ENCODE measurements around the gene ABL1.
"Not testable (repeated sequence)": the region's sequence is repeated elsewhere in the genome, so short reads cannot be mapped to it uniquely, and the experiment has no call there.

ABL1 gene

DNA sequence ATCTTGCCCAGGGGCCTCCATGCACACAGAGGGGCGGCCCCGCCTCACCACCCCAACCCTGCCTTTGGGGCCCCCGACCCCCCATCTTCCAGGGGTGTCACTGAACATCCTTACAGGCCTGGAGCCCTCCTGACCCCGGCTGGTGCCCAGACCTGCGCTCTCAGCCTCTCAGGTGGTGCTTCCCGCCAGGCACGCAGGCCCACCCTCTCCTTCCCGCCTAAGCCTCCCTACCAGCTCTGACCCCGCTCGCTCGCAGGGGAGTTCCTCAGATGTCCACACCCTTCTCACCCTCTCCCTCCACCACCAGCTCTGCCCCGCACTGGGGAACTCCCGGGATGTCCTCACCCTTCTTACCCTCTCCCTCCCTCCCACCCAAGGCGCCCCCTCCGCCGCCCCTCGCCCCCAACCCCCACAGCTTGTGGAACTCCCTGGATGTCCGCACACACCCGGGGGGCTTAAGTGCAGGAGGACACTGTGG, 73.9 kb downstream of the ABL1 start:
- TF ChIP-seq, protein P1, sequence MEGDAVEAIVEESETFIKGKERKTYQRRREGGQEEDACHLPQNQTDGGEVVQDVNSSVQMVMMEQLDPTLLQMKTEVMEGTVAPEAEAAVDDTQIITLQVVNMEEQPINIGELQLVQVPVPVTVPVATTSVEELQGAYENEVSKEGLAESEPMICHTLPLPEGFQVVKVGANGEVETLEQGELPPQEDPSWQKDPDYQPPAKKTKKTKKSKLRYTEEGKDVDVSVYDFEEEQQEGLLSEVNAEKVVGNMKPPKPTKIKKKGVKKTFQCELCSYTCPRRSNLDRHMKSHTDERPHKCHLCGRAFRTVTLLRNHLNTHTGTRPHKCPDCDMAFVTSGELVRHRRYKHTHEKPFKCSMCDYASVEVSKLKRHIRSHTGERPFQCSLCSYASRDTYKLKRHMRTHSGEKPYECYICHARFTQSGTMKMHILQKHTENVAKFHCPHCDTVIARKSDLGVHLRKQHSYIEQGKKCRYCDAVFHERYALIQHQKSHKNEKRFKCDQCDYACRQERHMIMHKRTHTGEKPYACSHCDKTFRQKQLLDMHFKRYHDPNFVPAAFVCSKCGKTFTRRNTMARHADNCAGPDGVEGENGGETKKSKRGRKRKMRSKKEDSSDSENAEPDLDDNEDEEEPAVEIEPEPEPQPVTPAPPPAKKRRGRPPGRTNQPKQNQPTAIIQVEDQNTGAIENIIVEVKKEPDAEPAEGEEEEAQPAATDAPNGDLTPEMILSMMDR (IDR thresholded peaks at IDR 0.05; ENCODE audit: borderline replicate concordance, insufficient read depth, low read depth, low read length): no peak

DNA sequence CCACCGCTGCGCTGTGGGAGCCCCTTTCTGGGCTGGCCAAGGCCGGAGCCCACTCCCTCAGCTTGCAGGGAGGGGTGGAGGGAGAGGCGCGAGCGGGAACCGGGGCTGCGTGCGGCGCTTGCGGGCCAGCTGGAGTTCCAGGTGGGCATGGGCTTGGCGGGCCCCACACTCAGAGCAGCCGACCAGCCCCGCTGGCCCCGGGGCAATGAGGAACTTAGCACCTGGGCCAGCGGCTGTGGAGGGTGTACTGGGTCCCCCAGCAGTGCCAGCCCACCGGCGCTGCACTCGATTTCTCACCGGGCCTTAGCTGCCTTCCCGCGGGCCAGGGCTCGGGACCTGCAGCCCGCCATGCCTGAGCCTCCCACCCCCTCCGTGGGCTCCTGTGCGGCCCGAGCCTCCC, 75.0 kb downstream of the ABL1 start:
- not testable (repeated sequence) for H3K4me3 ChIP-seq (ENCODE audit: low read depth, low read length)

More for the DNA sequence above, 73.9 kb downstream of the ABL1 start:
- H3K4me3 ChIP-seq (ENCODE audit: low read depth, low read length): no peak overlapping the region

DNA sequence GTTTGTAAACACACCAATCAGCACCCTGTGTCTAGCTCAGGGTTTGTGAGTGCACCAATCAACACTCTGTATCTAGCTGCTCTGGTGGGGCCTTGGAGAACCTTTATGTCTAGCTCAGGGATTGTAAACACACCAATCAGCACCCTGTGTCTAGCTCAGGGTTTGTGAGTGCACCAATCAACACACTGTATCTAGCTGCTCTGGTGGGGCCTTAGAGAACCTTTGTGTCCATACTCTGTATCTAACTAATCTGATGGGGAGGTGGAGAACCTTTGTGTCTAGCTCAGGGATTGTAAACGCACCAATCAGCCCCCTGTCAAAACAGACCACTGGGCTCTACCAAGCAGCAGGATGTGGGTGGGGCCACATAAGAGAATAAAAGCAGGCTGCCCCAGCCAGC, 75.6 kb downstream of the ABL1 start:
- H3K4me3 ChIP-seq (ENCODE audit: low read depth, low read length): not testable (repeated sequence)

DNA sequence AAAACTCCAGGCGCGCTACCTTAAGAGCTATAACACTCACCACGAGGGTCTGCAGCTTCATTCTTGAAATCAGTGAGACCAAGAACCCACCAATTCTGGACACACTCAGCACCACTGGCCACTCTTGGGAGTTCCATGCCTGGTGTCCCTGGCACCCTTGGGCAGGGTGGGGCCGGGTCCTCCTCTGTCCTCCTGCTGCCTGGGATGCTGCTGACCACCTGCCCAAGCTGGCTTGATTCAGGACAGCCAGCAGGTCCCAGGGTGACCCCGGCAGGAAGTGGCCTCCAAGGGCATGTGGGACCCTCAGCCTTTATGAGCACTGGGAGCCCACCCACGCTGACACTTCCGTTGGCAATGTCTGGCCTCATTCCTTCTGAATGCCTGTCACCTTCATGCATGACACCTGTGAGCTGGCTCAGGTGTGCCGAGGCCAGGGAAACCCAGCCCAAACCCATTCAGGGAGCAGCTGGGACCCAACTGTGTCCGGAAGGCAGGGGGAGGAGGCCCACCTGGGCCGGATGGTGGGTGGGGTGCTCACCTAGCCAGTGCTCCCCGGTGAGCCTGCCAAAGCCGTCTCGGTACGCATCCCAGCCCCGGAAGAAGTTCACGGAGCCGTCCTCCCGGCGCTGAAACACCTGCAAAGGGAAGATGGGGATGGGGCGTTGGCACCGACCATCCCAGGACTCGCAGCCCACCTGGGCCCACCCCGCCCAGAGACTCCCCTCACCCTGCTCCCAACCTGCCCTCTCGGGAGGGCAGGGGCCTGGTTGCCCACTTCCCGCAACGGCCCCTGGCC, 76.4 kb downstream of the ABL1 start:
- TF ChIP-seq, protein P1 (IDR thresholded peaks at IDR 0.05; ENCODE audit: borderline replicate concordance, insufficient read depth, low read depth, low read length): no peak
- H3K4me3 ChIP-seq (ENCODE audit: low read depth, low read length): no peak overlapping the region

DNA sequence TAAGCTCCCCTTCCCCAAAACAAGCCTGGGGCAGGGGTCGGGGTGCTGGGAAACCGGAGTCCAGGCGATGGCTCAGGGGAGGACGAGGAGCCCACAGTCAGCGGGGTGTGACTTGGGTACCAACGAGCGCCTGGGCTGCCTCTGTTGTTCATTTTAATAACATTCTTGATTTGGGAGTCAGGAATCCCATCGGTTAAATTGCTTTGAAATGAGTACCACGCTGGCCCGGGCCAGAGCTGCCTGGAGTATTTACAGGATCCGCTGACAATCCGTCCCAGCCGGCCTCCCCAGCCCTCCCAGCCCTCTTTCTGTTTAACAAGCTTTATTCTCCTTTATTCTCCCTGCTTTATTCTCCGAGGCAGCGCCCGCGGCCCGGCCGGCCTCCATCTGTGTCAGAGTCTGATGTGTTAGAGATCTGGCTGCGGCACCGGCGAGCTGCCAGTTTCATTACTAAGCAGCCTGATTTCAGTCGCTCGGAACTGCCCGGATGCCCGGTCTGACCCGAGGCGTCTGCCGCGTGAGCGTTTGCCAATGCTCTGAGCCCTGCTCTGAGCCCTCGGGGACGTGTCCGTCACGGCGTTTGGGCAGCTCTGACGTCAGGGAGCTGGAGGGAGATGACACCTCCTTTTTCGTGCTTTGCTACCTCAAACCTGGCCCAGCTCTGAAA, 78.0 kb downstream of the ABL1 start:
- no peak overlapping the region for H3K4me3 ChIP-seq (ENCODE audit: low read depth, low read length)
- TF ChIP-seq, protein P1 (IDR thresholded peaks at IDR 0.05; ENCODE audit: borderline replicate concordance, insufficient read depth, low read depth, low read length): no peak

DNA sequence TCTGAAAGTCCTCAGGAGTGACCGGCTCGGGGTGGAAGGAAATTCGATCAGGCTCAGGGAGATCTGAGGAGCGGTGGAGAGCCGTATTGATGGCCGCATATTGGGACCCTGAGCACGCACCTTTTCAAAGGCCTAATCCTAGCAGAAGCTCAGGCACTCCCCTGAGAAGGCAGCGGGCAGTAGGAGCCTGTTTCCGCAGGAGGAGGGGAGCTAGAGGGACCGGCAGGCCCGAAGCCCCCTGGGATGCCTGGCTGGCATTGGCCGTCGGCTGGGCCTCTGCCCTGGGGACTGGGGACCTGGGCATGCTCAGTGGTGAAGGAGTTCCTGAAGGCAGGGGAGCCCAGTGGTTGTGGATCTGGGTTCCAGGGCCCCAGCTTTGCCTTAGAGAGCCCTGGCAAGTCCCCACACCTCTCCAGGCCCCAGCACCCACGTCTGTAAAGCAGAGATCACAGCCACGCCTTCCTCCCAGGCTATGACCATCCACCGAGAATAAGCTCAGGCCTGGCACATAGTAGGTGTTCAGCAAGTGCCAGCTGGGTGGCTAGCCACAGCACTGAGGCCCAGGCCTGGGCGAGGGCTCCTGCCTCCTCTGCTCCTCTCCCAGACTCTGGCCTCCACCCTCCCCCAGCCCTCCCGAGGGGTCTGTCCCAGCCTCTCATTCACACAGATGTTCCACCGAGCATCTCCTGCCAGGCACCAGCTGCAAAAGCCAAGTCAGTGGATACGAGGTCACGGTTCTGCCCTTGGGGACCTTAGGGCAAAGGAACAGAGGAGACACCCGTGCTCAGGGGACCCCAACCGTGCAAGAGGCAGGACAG, 78.8 kb downstream of the ABL1 start:
- TF ChIP-seq, protein P1 (IDR thresholded peaks at IDR 0.05; ENCODE audit: borderline replicate concordance, insufficient read depth, low read depth, low read length): no peak
- H3K4me3 ChIP-seq (ENCODE audit: low read depth, low read length): no peak overlapping the region

DNA sequence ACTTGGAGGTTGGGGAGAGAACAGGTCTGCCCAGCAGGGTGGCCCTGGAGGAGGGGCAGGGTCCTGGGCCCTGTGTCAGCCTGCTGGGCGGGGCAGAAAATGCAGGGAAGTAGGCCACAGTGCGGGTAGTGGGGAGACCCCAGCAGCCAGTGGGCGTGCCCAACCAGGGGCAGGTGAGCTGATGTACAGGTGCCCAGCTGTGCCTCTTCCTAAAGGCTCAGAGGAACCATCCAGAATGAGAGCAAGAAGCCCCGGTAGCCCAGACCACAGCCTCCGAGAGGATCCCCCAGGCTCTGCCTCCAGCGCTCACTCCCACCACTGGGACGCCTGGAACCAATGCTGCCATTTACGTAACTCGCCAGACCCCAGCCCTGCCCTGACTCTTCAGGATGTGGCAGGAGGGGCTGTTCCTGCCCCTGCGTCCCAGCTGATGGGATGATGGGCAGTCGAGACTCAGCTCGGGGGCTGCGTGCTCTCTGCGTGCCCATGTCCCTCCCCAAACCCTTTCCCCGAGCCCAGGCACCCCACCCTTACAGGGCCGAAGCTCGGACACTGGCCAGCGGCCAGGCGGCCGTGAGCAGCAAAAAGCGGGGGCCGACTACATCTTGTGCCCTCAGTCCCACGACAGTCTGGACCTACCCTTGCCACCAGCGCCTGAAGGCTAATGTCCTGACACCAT, 79.5 kb downstream of the ABL1 start:
- TF ChIP-seq, protein P1 (IDR thresholded peaks at IDR 0.05; ENCODE audit: borderline replicate concordance, insufficient read depth, low read depth, low read length): no peak
- H3K4me3 ChIP-seq (ENCODE audit: low read depth, low read length): no peak overlapping the region
